Hippocampal formation (tissue), 2 donors: ENCODE measurements around the gene TBC1D8.

Experiments
- DNase-seq, 2 donors: peaks; one replicate each; lab custom pipeline; 2025; lab: John Stamatoyannopoulos, UW

TBC1D8 gene

DNA sequence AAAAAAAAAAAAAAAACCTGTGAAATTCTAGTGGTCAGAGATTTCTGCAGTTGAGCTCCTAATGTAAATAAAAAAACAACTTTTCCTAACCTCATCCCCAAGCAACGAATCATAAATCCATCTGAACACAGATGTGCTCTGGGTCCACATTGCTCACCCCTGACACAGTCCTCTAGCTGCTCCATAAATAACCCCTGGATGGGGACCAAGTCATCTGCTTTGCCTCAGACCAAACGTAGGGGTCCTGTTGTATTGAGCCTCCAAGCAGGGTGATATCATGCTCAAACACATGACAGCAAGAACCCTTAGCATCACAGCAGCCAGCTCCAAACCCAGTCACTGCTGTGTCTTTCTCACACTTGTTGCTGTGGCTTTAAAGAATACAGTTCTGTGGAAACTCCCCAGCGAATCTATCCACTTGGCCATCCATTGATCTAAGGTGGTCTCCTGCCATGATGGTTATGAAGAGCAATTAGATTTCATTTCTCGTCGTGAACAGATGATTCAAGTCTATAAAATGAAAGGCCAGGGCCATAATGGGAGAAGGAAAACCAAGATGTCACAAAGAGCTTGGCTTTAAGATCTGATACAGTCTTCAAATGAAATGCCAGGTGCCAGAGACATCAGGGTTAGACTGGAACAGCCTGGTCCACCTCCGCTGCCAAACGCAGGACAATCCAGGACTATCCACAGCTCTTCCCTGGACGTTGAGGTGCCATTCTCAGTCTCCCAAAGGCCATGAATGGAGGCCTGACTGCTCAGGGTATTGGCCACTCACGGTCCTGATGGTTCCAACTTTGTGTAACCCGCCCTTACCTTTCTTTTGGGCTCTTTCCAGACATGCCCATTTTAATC lies 39.0 kb downstream of the TBC1D8 start:
- no peak for DNase-seq

DNA sequence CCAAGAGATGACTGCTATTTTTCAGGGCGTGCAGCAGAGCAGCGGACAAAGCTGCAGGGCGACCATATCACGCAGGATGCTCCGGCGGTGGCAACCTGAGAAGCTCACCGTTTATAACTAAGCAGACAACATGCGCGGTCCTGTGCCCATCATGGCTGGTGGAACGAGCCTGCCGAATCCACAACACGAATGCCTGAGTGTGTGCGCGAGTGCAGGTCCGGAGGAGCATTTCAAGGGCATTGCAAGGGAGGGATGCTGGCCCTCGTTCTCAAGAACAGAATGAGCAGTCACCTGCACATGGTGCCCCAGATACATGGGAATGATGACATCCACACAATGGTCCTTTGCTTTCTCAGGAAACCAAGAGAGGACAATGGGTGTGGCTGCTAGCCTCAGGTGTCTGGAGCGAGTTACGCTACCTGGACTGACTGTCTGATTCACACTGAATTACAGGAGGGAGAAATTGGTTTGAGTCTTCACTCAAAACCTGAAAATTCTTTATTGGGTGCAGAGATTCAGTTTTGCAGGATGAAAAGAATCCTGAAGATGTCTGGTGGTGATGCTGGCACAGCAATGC lies 39.8 kb downstream of the TBC1D8 start:
- no peak for DNase-seq

DNA sequence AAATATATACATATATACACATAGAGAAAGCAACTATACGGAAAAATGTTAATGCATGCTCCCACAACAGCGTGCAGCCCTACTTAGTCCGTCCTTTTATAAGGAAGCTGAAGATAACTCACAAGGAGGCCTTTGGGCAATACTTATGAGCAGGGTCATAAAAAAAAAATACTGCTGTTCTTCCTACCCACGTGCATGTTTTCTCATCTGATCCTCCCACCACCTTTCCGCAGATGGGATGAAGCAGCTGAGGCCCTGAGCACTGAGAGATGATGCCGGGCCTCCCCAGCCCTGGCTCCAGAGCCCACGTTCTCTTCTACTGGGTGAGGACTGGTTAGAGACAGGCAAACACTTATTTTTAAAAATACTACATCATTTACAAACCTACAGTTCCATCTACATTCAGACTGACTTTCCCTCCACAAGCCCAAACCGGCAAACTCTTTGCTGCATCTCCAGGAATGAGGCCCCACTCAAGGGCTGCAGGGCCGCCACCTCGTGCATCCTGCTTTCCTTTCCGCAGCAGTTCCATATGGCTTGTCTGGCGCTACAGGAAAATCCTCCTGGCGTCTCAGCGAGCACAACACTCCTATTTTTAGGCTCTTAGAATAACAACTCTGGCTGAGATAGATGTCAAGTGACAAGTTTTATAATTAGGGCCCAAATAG lies 41.6 kb downstream of the TBC1D8 start:
- peak in 1 of 2 donors; percentile 15 for DNase-seq

DNA sequence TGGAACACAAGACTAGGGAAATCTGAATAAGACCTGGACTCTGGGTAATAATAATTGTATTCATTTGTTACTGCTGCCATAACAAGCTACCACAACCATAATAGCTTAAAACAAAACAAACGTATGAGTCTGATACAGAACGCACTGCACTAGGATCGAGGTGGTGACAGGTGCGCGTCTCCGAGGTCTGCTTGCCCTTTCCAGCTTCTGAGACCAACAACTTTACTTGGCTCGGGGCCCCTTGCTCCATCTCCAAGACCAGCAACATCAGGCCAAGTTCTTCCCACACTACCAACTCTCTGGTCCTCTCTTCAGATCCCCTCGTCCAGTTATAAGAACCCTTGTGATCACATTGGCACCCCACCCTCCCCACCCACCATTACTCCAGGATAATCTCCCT lies 42.8 kb downstream of the TBC1D8 start:
- no peak for DNase-seq

DNA sequence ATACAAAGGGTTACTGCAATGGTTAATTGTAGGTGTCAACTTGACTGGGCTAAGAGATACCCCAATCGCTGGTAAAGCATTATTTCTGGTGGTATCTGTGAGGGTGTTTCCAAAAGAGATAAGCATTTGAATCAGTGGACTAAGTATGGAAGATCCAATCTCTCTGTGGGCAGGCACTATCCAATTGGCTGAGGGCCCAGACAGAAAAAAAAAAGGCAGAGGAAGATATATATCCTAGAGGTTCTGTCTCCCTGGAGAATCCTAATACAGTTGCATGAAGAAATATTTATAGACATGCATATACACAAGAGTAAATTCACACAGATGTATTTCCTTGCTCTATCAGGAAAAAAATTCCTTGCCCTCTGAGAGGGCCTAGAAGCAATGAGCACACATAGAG lies 43.9 kb downstream of the TBC1D8 start:
- DNase-seq = no peak

DNA sequence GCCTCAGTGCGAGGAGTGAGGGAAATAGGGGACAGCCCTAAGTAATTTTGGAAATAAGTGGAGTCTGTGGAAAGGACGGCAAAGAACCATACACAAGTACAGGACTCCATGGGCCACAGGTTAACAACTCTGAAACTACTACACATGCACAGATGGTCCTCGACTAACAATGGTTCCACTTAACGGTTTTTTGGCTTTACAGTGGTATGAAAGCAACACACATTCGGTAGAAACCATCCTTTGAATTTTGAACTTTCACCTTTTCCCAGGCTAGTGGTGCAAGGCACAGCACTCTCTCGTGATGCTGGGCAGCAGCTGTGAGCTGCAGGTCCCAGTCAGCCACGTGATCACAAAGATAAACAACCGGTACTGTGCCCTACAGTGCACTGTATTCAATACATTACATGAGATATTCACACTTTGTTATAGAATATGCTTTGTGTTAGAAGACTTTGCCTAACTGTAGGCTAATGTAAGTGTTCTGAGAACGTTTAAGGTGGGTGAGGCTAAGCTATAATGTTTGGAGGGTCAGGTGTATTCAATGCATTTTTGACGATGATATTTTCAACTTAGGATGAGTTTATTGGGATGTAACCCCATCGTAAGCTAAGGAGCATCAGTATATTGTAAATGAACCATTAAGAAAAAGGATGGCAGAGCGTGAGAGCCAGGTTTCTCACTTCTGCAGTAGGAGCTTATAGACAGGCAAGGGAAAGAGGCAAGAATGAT lies 44.6 kb downstream of the TBC1D8 start:
- DNase-seq = no peak

DNA sequence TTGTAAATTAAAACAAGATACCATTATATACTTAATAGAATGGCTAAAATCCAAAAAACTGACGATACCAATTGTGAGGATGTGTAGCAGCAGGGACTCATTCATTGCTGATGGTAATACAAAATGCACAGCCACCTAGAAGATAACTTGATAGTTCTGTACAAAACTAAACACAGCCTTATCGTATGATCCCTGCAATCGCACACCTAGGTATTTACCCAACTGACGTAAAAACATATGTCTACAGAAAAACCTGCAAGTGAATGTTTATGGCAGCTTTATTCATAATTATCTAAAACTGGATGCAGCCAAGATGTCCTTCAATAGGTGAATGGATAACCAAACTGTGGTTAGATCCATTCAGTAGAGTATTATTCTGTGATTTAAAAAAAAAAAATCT lies 45.5 kb downstream of the TBC1D8 start:
- no peak for DNase-seq

DNA sequence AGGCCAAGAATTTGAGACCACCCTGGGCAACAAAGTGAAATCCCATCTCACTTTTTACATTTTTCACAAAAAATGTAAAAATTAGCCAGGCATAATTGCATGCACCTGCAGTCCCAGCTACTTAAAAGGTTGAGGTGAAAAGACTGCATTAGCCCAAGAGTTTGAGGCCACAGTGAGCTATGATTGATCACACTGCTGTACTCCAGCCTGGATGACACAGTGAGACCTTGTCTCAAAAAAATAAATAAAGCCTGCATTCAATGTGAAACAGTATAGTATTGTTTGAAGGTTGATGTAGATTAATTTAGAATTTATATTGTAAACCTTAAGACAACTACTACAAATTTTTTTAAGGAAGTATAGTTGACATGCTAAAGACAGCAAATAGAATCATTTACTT lies 53.5 kb downstream of the TBC1D8 start:
- no peak for DNase-seq

DNA sequence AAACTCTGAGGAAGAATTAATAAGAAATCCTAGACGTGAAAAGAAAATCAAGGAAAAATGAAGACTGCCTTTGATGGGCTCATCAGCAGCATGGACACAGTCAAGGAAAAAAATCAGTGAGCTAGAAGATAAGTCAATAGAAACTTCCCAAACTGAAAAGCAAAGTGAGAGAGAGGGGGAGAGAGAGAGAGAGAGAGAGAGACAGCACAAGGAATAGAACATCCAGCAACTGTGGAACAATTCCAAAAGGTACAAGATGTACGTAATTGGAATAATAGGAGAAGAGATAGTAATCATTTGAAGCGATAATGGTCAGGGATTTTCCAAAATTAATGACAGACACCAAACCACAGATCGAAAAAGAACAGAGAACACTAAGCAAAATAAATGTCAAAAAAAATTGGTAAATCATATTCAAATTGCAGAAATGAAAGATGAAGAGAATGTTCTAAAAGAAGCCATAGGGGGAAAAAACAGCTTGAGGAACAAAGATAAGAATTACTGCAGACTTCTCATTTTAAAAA lies 54.5 kb downstream of the TBC1D8 start:
- DNase-seq = no peak

DNA sequence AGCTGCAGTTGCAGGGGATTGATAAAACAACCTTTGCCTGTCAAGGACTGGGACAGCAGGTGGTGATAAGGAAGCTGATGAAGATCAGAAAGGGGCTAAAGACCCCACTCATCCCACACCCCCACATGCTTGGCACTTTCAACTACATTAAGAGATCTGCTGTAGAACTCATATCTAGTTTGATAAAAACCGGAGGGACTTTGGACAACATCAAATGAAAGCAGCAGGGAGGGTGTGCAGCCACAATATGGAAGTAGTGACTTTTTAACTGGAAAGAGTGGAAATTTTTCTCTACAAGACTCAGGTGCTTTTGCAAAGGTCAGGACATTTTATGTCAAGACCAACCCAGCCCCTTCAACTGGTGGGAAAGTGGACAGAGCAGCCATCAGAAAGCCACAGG lies 56.8 kb downstream of the TBC1D8 start:
- no peak for DNase-seq

DNA sequence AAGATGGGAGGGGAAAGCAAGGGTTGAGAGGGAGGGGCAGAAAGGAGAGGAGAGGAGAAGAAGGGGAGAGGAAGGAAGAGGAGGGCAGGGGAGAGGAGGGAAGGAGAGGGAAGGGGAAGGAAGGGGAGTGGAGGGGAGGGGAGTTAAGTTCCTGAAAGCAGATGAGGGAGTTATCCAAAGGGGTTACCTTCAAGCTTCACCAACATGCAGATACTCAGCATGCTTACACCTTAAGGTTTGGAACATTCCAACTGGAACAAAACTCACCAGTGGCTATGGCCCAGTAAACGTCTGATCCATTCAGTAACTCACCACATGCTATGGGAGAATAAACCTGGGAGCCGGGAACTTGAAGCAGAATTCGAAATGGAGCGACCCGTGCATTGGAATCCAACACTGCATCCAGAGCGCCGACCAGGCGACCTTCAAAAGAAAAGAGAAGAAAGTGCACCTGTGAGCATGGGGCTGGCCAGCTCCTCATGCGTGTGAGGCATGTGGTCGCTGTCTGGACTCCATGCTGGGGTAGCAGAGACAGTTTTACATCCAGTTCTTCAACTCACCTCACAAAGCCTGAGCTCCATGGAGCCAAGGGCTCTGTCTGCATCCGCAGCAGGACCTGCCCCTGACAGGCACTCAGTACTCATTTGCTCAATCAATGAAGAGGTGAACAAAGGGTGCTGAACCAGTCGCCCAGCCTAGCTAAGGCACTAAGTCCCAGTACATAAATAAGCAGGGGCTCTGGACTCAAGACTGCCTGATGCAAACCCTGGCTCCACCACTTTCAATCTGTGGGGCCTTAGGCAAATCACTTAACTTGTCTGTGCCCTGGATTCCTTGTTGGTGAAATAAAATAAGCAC lies 61.0 kb downstream of the TBC1D8 start:
- no peak for DNase-seq

DNA sequence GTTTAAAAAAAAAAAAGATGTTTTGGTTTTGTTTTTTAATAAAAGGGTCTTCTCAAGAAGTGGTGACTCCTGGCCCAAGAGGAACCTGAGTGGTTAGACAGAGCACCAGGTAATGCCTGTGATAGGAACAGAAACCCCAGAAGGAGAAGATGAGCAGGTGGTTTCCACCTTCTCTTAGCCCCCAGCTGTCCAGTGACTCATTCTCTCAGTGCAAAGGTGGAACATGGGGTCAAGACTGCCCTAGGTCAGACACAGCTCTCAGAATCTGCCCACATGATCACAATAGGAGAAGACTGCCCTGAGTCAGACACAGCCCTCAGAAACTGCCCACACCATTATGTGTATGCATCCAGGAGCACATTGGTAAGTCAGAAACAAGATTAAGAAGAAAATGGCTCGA lies 61.8 kb downstream of the TBC1D8 start:
- DNase-seq = no peak

DNA sequence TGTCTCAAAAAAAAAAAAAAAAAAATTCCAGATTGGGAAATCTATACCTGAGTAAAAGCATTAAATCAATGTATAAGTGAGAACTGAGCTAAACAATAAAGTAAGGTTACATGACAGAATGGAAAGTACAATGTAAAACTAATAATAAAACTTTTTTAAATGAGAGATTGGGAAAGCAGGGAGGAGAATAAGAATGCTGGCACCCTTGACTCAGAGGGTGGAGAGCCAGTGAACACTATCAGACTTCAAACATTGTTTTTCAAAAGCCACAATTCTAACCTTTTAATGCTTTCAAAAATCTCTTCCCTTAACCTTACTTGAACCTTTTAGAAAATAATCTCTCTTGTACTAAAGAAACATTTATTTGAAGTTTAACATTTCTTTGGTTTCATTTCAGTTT lies 63.5 kb downstream of the TBC1D8 start:
- DNase-seq = no peak

DNA sequence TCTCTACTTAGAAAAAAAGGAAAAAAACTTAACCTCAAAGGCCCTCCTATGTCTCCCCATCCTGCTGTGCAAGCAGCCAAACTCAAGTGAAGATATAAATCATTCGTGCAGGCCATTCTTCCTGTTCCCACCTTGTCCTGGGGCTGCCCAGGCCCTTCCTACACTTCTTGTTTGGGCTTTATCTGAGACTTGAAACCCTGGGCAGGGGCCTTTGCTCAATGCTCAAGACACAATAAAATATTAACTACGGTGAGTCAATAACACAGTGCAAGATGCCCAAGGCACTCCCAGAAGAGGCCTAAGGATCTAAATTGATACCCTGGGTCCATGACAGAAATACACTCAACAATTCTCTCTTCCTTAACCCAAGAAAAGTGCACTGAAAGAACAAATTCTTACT lies 67.6 kb downstream of the TBC1D8 start:
- no peak for DNase-seq

DNA sequence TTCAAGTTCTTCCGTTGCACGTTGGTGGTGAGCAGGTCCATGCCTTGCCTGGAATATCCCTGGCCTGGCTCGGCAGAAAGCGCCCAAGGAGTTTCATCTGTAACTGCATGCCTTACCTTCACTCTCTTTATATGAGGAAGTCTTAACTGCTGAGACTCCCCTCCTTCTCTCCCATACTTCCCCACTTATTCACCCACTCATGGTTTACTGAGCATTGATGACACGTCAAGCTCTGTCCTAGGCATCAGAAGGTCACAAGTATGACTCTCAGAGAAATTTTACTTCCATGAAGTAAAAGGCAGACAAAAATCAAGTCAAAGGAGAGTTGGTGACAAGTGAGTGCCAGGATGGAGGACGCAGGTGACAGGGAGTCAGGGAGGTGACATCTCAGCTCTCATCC lies 68.2 kb downstream of the TBC1D8 start:
- no peak for DNase-seq

DNA sequence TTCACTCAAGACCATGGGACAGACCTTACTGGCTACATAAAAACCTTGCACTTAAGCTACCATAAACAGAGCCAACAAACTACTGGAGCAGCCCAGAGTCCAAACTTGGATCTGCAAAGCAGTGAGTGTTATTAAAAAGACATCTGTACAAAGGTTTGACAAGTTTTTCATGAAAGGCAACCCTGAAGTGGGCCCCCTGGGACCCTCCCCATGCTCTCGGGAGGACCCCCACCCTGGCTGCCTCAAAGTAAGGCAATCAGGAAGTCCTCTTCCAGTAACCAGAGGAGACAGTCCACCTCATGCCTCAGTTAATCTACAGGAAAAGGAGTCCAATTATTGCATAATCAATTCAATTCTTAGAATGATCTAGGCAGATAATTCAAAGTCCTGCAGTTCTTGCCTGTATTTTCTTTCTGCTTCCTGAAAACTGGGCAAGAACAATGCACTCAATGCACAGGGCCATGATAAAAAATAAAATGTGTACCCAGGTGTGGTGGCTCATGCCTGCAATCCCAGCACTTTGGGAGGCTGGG lies 69.7 kb downstream of the TBC1D8 start:
- DNase-seq = no peak

DNA sequence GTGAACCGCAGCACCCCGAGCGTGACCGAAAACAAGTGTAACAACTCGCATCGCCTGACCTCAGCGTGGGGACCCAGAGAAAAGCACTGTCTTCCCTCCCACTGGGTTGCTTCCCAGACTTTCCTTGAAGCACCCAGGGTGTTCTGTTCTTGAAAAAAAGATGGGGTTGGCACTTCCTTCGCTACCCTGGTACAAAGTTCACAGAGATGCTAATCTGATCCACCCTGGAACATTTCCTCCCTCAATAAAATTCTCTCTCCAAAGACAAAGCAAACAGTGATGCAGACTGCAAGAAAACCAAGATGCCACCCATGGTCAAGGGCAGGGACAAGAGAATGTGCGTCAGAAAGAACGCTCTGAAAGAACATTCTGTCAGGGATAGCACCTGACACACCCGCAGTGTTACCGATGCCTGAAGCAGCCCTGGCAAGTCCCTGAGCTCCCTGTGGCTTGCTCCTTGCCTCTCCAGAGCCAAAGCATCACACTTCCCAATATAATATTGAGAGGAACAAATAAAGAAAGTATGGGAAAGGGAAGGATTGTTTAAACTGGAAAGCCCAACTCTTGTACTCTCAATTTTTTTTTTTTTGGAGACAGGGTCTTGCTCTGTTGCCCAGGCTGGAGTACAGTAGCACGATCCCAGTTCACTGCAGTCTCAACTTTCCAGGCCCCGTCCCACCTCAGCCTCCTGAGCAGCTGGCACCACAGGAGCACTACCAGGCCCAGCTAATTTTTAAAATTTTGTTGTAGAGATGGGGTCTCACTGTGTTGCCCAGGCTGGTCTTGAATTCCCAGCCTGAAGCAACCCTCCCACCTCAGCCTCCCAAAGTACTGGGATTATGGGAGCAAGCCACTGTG lies 70.7 kb downstream of the TBC1D8 start:
- DNase-seq = no peak

DNA sequence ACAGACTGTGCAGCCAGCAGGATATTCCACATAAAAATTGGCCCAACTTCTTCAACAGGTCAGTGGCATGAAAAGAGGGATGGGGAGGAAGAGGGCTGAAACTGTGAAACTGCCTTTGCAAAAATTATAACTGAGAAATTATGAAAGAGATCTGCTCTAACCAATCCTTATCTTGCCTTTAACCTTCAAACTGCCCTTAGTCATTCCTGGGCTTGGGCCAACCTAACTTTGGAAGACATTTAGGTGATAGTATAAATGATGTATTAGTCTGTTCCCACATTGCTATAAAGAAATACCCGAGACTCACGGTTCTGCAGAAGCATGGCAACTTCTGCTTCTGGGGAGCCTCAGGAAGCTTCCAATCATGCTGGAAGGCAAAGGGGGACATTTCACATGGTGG lies 74.6 kb downstream of the TBC1D8 start:
- no peak for DNase-seq

DNA sequence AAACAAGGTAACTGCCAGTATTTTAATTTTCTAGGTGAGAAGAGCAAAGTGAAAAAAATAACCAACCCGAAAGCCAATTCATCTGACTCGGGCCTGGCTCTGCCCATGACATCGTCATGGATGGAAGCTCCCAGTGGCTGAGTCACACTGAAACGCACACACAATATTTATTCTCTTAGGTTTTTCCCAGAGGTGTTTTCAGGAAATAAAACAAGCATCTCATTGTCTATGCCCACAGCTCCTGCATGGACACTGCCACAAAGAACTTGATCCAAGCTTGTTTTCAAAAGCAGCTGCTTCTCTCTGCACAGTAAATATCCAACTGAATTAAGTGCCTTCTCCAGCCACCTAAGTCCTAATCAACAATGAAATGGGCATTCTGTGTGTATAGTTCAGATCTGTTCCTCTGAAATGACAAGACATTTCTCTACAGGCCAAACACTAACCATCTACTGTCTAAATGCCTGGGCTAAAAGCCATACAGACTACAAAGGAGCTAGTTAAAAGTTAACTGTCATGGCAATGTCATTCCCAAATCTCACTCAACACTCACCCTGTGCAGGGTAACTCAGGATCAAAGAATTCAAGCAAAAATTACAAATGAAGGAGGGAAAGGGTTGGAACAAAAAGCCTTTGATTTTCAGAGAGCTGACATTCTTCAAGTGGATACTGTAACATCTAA lies 86.2 kb downstream of the TBC1D8 start:
- no peak for DNase-seq

DNA sequence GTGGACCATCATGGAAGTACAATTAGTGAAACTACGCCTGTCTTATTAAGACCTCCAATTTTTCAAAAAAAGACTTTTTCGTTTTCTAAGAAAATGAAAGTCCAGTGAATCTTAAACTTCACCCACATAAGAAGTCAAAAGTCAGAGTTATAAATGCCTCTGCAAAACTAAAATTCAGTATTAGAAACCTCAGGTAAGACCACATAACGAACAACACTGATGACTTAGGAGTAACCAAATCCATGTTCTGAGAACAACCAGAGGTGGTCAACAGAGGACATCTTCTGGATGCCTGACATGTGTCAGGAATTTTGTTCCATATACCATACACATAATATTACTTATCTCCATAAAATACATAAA lies 86.7 kb downstream of the TBC1D8 start:
- no peak for DNase-seq
